GM10266 (cell line): ENCODE results near the gene SCAPER.

Source experiments
- DNase-seq: peaks from one replicate; pipeline ENCODE4 v3.0.0; 2012; ENCODE audit errors: extremely low spot score
- CTCF ChIP-seq: IDR thresholded peaks from 2 replicates; pipeline ENCODE4 v1.5.1; 2012; ENCODE audit warnings: mild to moderate bottlenecking, low read depth; ENCODE audit not compliant: control insufficient read depth, insufficient read depth; ENCODE audit errors: missing control alignments

Gene SCAPER

DNA sequence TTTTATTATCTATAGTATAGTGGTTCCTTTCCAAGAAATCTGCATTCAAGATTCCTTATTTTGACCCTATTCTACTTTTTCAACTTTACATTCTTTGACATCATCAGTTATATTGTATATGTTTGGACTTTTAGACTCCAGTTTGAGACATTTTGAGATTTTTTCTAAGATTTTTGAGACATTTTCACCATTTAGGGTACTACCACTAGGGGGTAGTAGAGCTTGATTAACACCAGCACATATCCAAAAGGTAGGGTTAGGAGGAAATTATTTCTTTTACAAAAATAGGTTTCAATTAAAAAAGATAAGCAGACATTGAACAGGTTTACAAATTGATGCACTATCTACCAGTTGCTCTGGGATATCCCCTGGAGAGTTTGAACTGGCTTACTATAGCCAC, 262.5 kb downstream of the SCAPER start:
- DNase-seq, result no peak
- TF ChIP-seq CTCF, result peak; percentile 13

- no peak for DNase-seq
- no peak for TF ChIP-seq CTCF
Measured at GRCh38 chr15:76637166-76637565, 268.0 kb downstream of the SCAPER start.

DNA sequence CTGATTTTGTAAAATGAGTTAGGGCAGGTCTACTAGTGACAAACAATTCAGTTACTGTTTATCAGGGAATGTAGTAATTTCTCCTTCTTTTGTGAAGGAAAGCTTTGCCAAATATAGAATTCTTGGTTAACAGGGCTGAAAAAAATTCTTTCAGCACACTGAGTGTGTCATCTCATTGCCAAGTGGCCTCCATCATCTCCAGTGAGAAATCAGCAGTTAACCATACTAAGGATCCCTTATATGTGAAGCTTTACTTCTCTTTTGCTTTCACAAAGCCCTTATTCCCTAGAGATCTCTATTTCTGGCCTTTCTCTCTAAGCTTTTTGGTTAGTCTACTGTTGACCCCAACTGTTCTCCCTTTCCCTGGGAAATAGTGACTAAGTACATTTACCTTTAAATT, 269.1 kb downstream of the SCAPER start:
- DNase-seq, result no peak
- TF ChIP-seq CTCF, result no peak

DNA sequence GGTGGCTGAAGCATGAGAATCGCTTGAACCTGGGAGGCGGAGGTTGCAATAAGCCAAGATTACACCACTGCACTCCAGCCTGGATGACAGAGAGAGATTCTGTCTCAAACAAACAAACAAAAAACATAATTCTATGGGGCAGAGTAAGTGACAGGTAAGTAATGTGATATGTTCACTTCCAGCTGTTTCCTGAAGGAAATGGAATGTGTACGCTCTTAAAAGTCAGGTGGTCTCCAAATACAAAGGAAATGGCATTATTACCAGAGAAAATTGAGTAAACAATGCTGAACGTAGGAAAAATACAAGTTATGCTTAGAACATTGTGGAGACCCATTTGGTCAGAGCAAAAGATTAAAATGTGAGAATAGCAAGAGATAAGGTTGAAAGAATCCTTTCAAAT, 278.5 kb downstream of the SCAPER start:
- TF ChIP-seq CTCF, result no peak
- no peak for DNase-seq

- DNase-seq, result no peak
Measured at GRCh38 chr15:76625267-76625666, 279.9 kb downstream of the SCAPER start.

DNA sequence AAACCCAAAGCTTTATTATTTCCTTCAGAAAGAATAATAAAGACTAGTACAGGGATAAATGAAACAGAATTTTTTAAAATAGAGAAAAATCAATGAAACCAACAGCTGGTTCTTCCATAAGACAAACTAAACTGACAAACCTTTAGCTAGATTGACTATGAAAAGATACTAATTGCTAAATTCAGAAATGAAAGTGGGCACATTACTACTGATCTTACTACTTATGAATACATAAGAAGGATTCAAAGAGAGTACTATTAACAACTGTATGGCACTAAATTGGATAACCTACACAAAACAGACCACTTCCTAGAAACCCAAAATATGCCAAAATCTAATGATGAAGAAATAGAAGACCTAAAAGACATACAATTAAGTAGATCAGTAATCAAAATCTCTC, 290.4 kb downstream of the SCAPER start:
- TF ChIP-seq CTCF, result no peak
- DNase-seq, result no peak

More at GRCh38 chr15:76625267-76625666, 279.9 kb downstream of the SCAPER start:
- TF ChIP-seq CTCF, result no peak

DNA sequence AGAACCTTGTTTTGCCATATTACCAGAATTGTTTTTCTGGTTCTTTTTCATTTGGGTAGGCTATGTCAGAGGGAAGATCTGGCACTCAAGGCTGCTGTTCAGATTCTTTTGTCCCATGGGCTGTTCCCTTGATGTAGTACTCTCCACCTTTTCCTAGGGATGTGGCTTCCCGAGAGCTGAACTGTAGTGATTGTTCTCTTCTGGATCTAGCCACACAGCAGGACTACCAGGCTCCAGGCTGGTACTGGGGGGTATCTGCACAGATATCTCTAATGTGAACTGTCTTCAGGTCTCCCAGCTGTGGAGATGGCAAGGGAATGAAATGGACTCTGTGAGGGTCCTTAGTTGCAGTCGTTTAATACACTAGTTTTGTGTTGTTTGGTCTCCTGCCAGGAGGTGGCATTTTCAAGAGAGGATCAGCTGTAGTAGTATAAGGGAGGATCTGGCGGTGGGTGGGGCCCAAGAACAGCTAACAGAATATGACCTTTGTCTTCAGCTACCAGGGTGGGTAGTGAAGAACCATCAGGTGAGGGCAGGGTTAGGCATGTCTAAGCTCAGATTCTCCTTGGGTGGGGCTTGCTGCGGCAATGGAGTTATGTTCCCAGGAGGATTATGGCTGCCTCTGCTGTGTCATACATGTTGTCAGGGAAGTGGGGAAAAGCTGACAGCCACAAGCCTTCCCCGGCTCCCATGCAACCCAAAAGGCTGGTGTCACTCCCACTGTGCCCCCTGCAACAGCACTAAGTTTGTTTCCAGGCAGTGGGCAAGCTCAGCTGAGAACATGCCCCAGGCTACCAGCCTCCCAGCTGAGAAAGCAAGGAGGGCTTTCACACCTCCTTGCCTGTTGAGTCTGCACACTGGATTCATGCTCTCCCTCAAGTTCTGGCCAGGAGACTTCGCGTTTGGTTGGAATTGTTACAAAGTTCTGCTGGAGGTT, 316.1 kb downstream of the SCAPER start:
- no peak for TF ChIP-seq CTCF
- DNase-seq, result no peak
